Measurements from ENCODE around the gene TIMM44. TPM values are rescaled to one million over a fixed set of nuclear protein-coding genes. Genes with fewer than 3 reads are reported as not detected.
"Not testable (repeated sequence)": the region's sequence is repeated elsewhere in the genome, so short reads cannot be mapped to it uniquely, and the experiment has no call there.

TIMM44 gene
- total RNA-seq, 1 donor from 2014 or later, result 68.8 TPM

GRCh38 chr19:7925171-7925851 is 18.2 kb downstream of the TIMM44 start:
- peak; percentile 91 for DNase-seq

GRCh38 chr19:7924651-7925170 is 18.8 kb downstream of the TIMM44 start:
- no peak for DNase-seq

- DNase-seq, result no peak
These were observed 19.2 kb downstream of the TIMM44 start for GRCh38 chr19:7924241-7924640.

- DNase-seq, result no peak
These were observed 19.9 kb downstream of the TIMM44 start for GRCh38 chr19:7923295-7924191.

- no peak for DNase-seq
These were observed 20.6 kb downstream of the TIMM44 start for GRCh38 chr19:7922836-7923195.

- no peak for DNase-seq
These were observed 21.3 kb downstream of the TIMM44 start for GRCh38 chr19:7921967-7922835.

- no peak for DNase-seq
These were observed 22.0 kb downstream of the TIMM44 start for GRCh38 chr19:7921302-7921966.

GRCh38 chr19:7920519-7921301 is 22.8 kb downstream of the TIMM44 start:
- peak; percentile 99 for DNase-seq

GRCh38 chr19:7919610-7920518 is 23.6 kb downstream of the TIMM44 start, which contains the start of gene SNAPC2:
SNAPC2 (plus strand) TSS chr19:7920338; CDS start chr19:7920367, 29 bp downstream.
- DNase-seq, result peak; percentile 97

GRCh38 chr19:7918615-7919421 is 24.6 kb downstream of the TIMM44 start:
- DNase-seq, result no peak

- DNase-seq, result not testable (repeated sequence)
These were observed 25.3 kb downstream of the TIMM44 start for GRCh38 chr19:7918062-7918614.

- peak; percentile 59 for DNase-seq
These were observed 26.0 kb downstream of the TIMM44 start for GRCh38 chr19:7917267-7918061.

- no peak for DNase-seq
These were observed 26.6 kb downstream of the TIMM44 start for GRCh38 chr19:7916955-7917266.

- DNase-seq, result no peak
These were observed 27.1 kb downstream of the TIMM44 start for GRCh38 chr19:7916103-7916954.

- DNase-seq, result no peak
These were observed 28.0 kb downstream of the TIMM44 start for GRCh38 chr19:7915250-7916102.

- no peak for DNase-seq
These were observed 28.8 kb downstream of the TIMM44 start, which contains the start of gene TGFBR3L for GRCh38 chr19:7914598-7915045. TGFBR3L (plus strand) TSS chr19:7914830.

Measured in tongue (tissue), 2 donors.